ENCODE results near the gene OXGR1. TPM values are rescaled to one million over a fixed set of nuclear protein-coding genes. Genes with fewer than 3 reads are reported as not detected.

Gene OXGR1
- total and polyA plus RNA-seq, 2 experiments from 2014 or later: 0.63 TPM; not detected in 1

DNA sequence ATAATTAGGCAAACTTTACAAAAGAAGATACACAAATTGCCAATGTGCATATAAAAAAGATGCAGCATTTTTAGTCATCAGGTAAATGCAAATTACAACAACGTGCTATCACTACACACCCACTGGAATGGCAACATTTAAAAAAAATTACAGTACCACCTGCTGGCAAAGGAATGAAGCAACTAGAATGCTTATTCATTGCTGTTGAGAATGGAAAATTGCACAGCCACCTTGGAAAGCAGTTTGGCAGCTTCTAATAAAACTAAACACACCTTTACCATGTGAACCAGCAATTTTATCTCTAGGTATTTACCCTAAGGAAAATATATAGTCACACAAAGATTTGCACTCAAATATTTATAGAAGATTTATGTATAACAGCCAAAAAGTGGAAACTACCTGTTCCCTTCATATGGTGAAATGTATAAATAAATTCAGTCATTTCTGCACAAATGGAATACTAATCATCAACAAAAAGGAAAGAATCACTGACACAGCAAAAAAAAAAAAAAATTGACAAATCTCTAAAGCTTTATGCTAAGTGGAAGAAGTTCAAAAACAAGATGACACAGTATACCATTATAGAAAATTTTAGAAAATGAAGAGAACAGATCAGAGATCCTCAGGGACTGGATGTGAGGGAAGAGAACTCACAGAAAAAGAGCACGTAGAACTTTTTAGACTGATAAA is 30.3 kb downstream of the OXGR1 start:
- Histone ChIP-seq H3K9me2 (replicated peaks; ENCODE audit: insufficient read depth) (no peaks in the 10 kb centered on the region), H4K20me1 (ENCODE audit: insufficient read depth, poor library complexity, severe bottlenecking) (no peaks in the 10 kb centered on the region), H3K4me1 (ENCODE audit: insufficient read depth) (no peaks in the 10 kb centered on the region), H3K36me3 (replicated peaks; ENCODE audit: insufficient read depth, low read depth) (no peaks in the 10 kb centered on the region), H3K4me2 (no peak overlapping the region), H3K9me3 (ENCODE audit: low read depth) (peaks cover 10% of the 10 kb centered on the region), H3K79me2 (no peaks in the 10 kb centered on the region), H2AFZ (no peak overlapping the region), H3K27ac (no peak overlapping the region), H3K27me3 (no peaks in the 10 kb centered on the region), H3K4me3 (no peak overlapping the region)
- DNase-seq (ENCODE audit: low spot score): no peak
- TF ChIP-seq EZH2phosphoT487 (IDR thresholded peaks at IDR 0.05; ENCODE audit: low read depth, severe bottlenecking, unreplicated experiment) (no peak), EZH2 (IDR thresholded peaks at IDR 0.05; ENCODE audit: borderline replicate concordance) (no peak)
- TF ChIP-seq, protein P1, sequence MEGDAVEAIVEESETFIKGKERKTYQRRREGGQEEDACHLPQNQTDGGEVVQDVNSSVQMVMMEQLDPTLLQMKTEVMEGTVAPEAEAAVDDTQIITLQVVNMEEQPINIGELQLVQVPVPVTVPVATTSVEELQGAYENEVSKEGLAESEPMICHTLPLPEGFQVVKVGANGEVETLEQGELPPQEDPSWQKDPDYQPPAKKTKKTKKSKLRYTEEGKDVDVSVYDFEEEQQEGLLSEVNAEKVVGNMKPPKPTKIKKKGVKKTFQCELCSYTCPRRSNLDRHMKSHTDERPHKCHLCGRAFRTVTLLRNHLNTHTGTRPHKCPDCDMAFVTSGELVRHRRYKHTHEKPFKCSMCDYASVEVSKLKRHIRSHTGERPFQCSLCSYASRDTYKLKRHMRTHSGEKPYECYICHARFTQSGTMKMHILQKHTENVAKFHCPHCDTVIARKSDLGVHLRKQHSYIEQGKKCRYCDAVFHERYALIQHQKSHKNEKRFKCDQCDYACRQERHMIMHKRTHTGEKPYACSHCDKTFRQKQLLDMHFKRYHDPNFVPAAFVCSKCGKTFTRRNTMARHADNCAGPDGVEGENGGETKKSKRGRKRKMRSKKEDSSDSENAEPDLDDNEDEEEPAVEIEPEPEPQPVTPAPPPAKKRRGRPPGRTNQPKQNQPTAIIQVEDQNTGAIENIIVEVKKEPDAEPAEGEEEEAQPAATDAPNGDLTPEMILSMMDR (IDR thresholded peaks at IDR 0.05; ENCODE audit: poor library complexity): no peak
- WGBS (ENCODE audit: low lambda C conversion rate, missing lambda C conversion rate): 88% methylated on average over 2 of the region's 2 CpGs

DNA sequence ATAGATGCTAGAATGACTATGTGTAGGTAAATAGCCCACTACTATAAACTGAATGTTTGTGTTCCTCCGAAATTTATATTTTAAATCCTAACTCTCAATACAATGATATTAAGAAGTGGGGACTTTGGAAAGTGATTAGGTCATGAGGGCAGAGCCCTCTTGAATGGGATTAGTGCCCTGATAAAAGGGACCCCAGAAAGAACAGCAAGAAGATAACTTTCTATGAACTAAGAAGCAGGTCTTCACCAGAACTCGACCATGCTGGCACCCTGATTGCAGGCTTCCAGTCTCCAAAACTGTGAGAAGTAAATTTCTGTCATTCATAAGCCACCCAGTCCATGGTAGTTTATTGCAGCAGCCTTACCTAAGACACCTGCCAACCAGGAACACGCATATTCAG is 33.9 kb downstream of the OXGR1 start:
- Histone ChIP-seq H3K36me3 (replicated peaks; ENCODE audit: insufficient read depth, low read depth) (no peaks in the 10 kb centered on the region), H3K4me3 (no peak overlapping the region), H2AFZ (no peak overlapping the region), H3K4me1 (ENCODE audit: insufficient read depth) (no peaks in the 10 kb centered on the region), H3K9me2 (replicated peaks; ENCODE audit: insufficient read depth) (no peaks in the 10 kb centered on the region), H3K4me2 (no peak overlapping the region), H3K79me2 (no peaks in the 10 kb centered on the region), H3K27ac (no peak overlapping the region), H4K20me1 (ENCODE audit: insufficient read depth, poor library complexity, severe bottlenecking) (no peaks in the 10 kb centered on the region), H3K9me3 (ENCODE audit: low read depth) (no peaks in the 10 kb centered on the region), H3K27me3 (no peaks in the 10 kb centered on the region)
- DNase-seq (ENCODE audit: low spot score): no peak
- WGBS (ENCODE audit: low lambda C conversion rate, missing lambda C conversion rate): 92% methylated on average over 3 of the region's 3 CpGs
- no peak for TF ChIP-seq EZH2phosphoT487 (IDR thresholded peaks at IDR 0.05; ENCODE audit: low read depth, severe bottlenecking, unreplicated experiment)
- TF ChIP-seq EZH2 (IDR thresholded peaks at IDR 0.05; ENCODE audit: borderline replicate concordance): no peak
- TF ChIP-seq, protein P1 (IDR thresholded peaks at IDR 0.05; ENCODE audit: poor library complexity): no peak

DNA sequence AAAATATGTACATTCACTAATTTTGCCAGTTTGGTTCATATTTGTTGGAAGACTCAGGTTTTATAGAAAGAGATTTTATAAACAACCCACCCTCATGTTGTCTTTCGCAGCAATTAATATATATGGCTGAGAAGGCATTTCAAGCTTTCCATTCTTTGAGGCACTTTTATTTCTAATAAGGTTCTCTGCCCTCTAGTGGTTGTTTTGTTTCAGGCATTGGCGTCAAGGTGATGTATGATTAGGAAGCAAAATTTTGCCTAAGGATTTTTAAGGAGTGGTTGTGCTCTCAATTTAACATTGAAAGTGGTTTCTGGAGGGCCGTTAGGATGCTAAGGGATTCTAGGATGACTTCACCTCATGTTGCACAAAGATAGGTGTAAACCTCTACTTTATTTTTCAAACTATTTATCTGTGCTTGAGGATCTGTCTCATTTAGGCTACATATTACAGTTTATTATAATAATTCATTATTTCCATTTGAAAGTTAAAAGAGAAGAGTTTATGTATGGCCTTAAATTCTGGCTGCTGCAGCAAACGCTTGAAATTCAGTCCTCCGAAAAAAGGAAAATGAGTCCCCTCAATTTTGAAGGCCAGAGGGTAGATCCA is 35.9 kb downstream of the OXGR1 start:
- Histone ChIP-seq H3K4me1 (ENCODE audit: insufficient read depth) (no peaks in the 10 kb centered on the region), H2AFZ (no peak overlapping the region), H3K4me2 (no peak overlapping the region), H4K20me1 (ENCODE audit: insufficient read depth, poor library complexity, severe bottlenecking) (no peaks in the 10 kb centered on the region), H3K36me3 (replicated peaks; ENCODE audit: insufficient read depth, low read depth) (no peaks in the 10 kb centered on the region), H3K27ac (no peak overlapping the region), H3K4me3 (no peak overlapping the region), H3K79me2 (no peaks in the 10 kb centered on the region), H3K27me3 (no peaks in the 10 kb centered on the region), H3K9me3 (ENCODE audit: low read depth) (no peaks in the 10 kb centered on the region), H3K9me2 (replicated peaks; ENCODE audit: insufficient read depth) (no peaks in the 10 kb centered on the region)
- TF ChIP-seq, protein P1 (IDR thresholded peaks at IDR 0.05; ENCODE audit: poor library complexity): peak; percentile 76
- no peak for TF ChIP-seq EZH2phosphoT487 (IDR thresholded peaks at IDR 0.05; ENCODE audit: low read depth, severe bottlenecking, unreplicated experiment)
- no peak for TF ChIP-seq EZH2 (IDR thresholded peaks at IDR 0.05; ENCODE audit: borderline replicate concordance)
- DNase-seq (ENCODE audit: low spot score): peak; percentile 76
- WGBS (ENCODE audit: low lambda C conversion rate, missing lambda C conversion rate): 50% methylated on average over 5 of the region's 5 CpGs
